ENCODE data around the gene GTPBP3. TPM values are rescaled to one million over a fixed set of nuclear protein-coding genes. Genes with fewer than 3 reads are reported as not detected.
A peak's percentile ranks its signal among the peaks of the same experiment; 100 is the strongest.

Gene GTPBP3
- total and polyA plus RNA-seq, 9 of the 15 experiments (the other 6 are each of a cell fraction or from before 2014, with no cell fraction given) = 4.9 to 124 (median 22.6) TPM

DNA sequence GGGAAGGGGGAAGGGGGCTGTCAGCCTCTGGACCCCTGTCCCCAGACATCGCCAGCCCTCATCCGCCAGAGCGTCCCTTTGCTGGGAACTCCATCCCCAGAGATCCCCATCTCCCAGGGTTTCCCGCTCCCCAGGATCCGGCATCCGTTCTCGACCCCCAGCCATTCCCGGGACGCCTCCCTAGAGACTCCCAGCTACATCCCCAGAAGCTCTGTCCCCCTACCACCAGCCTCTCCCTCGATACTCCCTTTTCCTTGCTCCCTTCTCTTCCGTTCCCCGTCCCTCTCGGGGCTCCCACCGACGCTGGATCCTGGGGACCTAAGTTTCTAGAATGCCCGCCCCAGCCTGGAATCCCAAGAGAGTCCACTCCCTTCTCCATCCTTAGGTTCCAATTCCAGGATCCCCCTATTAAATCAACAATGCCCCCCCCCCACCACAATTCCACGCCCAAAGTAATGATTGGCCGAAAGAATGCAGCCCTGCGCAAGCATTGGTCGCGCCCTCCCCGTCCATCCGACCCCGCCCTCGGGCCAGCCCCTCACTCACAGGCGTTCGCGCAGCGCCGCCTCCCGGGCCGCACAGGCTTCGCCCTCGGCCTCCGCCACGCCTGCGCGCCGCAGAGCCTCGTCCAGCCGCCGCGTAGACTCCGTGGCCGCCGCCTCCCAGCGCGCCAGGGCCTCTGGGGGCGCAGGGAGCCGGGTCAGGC lies 53.5 kb downstream of the GTPBP3 start (continued):
- TF ChIP-seq CLOCK (CRISPR knock-in tag; IDR thresholded peaks at IDR 0.05; ENCODE audit: borderline replicate concordance) (no peak), ZNF655 (CRISPR knock-in tag; IDR thresholded peaks at IDR 0.05) (no peak), CBX5 (IDR thresholded peaks at IDR 0.05; ENCODE audit: borderline replicate concordance, low read depth) (no peak), EZH2 (IDR thresholded peaks at IDR 0.05; ENCODE audit: borderline replicate concordance, low read depth, low read length) (no peak), HCFC1 (IDR thresholded peaks at IDR 0.05; ENCODE audit: low read depth, low read length) (no peak), TSHZ1 (CRISPR knock-in tag; IDR thresholded peaks at IDR 0.05) (no peak), CREB3L1 (IDR thresholded peaks at IDR 0.05; ENCODE audit: borderline replicate concordance, low read depth) (no peak), JUNB (CRISPR knock-in tag; conservative IDR thresholded peaks at IDR 0.05) (no peak), POLR2B (IDR thresholded peaks at IDR 0.05; ENCODE audit: low read depth, partially characterized antibody) (peak; percentile 43), MIER1 (IDR thresholded peaks at IDR 0.05; ENCODE audit: low read depth) (no peak), BRF2 (IDR thresholded peaks at IDR 0.05; ENCODE audit: borderline replicate concordance, insufficient read depth, insufficient read length) (no peak), MXI1 (IDR thresholded peaks at IDR 0.05; ENCODE audit: low read depth, low read length) (no peak), NFIC (IDR thresholded peaks at IDR 0.05) (peak; percentile 38; the same call in 1 of the 2 replicates), TBL1XR1 (IDR thresholded peaks at IDR 0.05; ENCODE audit: low read length in 2 of 2) (peak in 1 of 2 experiments; percentile 45; a peak in 1 of 4 replicates), MTA1 (IDR thresholded peaks at IDR 0.05; ENCODE audit: borderline replicate concordance) (no peak)
- TF ChIP-seq, protein P1, sequence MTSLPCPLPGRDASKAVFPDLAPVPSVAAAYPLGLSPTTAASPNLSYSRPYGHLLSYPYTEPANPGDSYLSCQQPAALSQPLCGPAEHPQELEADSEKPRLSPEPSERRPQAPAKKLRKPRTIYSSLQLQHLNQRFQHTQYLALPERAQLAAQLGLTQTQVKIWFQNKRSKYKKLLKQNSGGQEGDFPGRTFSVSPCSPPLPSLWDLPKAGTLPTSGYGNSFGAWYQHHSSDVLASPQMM (CRISPR knock-in tag; IDR thresholded peaks at IDR 0.05) = no peak
